MM.1S (cell line): Measurements from ENCODE around the gene HNRNPC.

ENCODE experiments used
- EZH2 ChIP-seq: fragments of 300-600 bp; sonication (generic); optimal IDR thresholded peaks from 2 replicates; pipeline ENCODE3; 2017; ENCODE audit warnings: low read depth, mild to moderate bottlenecking, antibody characterized with exemption, low read length, mixed read lengths
- TF ChIP-seq, protein P1 (sequence below): fragments of 300-600 bp; sonication (generic); IDR thresholded peaks from 2 replicates; pipeline ENCODE4 v1.5.1; 2016; ENCODE audit warnings: antibody characterized with exemption, low read length, mixed read lengths

DNA sequence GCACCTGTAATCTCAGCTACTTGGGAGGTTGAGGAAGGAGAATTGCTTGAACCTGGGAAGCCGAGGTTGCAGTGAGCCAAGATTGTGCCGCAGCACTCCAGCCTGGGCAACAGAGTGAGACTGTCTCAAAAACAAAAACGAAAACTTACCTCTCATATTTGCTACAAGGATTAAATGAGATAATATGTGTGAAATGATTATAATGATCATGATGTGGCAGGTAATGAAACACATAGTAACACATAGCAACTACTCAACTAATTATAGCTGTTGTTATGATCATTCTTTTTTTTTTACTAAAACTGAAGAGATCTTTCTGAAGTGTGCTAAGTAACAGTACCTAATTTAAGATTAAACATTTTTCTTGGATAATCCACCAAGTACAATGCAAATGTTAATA is 40.7 kb upstream of the HNRNPC start:
- TF ChIP-seq, protein P1, sequence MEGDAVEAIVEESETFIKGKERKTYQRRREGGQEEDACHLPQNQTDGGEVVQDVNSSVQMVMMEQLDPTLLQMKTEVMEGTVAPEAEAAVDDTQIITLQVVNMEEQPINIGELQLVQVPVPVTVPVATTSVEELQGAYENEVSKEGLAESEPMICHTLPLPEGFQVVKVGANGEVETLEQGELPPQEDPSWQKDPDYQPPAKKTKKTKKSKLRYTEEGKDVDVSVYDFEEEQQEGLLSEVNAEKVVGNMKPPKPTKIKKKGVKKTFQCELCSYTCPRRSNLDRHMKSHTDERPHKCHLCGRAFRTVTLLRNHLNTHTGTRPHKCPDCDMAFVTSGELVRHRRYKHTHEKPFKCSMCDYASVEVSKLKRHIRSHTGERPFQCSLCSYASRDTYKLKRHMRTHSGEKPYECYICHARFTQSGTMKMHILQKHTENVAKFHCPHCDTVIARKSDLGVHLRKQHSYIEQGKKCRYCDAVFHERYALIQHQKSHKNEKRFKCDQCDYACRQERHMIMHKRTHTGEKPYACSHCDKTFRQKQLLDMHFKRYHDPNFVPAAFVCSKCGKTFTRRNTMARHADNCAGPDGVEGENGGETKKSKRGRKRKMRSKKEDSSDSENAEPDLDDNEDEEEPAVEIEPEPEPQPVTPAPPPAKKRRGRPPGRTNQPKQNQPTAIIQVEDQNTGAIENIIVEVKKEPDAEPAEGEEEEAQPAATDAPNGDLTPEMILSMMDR: no peak
- TF ChIP-seq EZH2: no peak
